GM21515 (cell line): ENCODE data around the gene FOXP2.

Experiments
- ATAC-seq: cut with Tn5 transposase; IDR thresholded peaks from one replicate; pipeline ENCODE4 v1.9.1; 2021; ENCODE audit not compliant: unreplicated experiment

Gene FOXP2

DNA sequence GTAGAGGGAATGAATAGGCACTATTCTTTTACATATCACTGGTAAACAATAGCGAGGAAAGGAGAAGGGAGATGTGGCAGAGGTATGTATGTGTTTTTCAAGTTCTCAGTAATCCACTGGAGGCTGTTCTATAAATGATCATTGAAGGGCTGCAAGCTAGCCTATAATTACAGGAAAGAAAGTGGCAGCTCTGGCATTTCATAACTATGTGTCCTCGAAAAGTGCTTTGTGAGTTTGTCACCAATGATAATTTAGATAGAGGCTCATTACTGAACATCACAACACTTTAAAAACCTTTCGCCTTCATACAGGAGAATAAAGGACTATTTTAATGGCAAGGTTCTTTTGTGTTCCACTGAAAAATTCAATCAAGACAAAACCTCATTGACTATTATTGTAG lies 235.1 kb downstream of the FOXP2 start:
- ATAC-seq, result no peak

GRCh38 chr7:114650491-114650890 lies 235.9 kb downstream of the FOXP2 start:
- ATAC-seq, result no peak

DNA sequence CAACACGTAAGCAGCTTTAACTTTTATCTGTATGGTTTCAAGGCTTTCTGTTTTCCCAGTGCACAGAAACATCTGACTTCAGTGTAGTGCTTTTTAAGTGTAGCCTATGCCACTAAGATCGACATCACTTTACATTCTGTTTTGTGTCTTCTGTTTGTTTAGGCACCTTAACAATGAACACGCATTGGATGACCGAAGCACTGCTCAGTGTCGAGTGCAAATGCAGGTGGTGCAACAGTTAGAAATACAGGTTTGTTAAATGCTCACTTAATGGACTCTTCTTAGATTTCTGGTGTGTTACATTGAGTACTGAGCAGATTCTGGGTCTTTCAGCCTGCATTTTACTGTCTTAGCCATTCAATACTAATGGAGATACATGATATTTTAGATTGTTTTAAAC lies 237.4 kb downstream of the FOXP2 start:
- no peak for ATAC-seq

DNA sequence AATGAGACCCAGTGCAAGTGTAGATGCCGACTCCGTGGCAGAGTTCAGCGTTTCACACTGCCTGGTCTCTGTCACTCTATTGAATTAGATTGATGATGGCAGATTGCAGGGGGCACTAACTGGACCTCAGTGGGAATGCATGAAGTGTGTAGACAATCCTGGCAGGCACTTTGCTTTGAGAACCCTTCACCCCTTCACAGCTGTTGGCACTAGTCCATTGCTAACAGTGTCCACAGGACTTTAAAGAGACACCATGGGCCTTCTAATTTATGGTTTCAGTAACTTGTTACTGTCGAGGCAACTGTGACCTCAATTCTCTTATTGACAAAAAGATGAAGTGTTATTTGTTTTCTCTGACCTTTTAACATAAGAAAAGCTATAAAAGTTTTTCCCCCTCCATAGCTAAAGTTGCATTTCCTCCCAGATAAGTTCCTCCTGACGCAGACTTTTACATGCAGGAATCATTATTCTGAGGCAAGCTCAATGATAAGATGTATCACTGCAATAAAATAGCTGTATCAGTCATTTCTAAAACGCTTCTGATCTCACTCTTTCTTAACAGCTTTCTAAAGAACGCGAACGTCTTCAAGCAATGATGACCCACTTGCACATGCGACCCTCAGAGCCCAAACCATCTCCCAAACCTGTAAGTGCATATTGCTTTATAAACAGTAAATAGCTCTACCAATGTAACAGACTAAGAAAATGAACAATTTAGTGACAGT lies 238.9 kb downstream of the FOXP2 start:
- ATAC-seq, result no peak

DNA sequence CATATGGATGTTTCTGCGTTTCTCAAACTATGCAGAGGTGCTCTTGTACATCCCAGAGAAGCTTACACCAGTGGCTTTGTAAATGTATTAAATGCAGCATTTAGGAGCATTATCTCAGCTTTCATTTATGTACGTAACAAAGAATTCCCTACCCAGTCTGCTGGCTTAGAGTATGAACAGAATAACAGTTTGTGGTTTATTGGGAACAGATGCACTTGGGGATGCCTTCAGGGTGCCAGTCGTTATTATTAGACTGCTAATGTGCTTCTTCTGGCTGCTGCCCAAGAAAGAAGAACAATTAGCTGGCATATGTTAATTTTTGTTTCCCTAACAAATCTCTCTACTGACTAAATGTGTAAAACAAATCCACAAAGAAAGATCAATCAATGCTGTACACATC lies 241.9 kb downstream of the FOXP2 start:
- no peak for ATAC-seq

GRCh38 chr7:114657279-114657678 lies 242.7 kb downstream of the FOXP2 start:
- no peak for ATAC-seq

GRCh38 chr7:114658216-114658615 lies 243.6 kb downstream of the FOXP2 start:
- no peak for ATAC-seq

GRCh38 chr7:114659409-114660125 lies 245.0 kb downstream of the FOXP2 start:
- no peak for ATAC-seq

GRCh38 chr7:114660126-114660486 lies 245.5 kb downstream of the FOXP2 start:
- ATAC-seq, result no peak

- no peak for ATAC-seq
These were observed 246.1 kb downstream of the FOXP2 start for GRCh38 chr7:114660753-114661152.

DNA sequence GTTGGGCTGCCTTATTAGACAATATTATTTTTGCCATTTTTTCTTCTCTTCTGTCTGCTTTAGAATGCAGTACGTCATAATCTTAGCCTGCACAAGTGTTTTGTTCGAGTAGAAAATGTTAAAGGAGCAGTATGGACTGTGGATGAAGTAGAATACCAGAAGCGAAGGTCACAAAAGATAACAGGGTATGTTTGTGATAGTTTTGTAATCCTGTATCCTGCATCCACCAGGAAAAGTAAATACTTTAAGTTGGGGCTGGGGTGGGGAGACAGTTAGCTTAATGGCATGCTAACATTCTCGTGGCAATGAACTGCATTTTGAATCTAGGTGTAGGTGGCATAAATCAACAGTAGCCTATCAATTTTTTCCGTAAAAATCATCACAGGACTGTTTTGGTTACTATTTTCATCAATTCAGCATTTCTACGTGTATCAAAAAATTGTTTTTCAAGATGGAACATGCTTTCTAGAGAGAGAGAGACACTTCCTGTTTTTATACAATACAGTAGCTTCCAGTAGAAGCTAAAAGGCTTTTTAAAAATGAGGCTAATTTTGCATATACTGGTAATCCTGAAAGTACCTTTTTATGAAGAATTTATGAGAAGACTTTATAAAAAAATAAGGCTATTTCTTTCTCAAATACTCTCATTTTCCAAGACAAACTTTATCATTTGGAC lies 247.5 kb downstream of the FOXP2 start:
- ATAC-seq, result no peak

DNA sequence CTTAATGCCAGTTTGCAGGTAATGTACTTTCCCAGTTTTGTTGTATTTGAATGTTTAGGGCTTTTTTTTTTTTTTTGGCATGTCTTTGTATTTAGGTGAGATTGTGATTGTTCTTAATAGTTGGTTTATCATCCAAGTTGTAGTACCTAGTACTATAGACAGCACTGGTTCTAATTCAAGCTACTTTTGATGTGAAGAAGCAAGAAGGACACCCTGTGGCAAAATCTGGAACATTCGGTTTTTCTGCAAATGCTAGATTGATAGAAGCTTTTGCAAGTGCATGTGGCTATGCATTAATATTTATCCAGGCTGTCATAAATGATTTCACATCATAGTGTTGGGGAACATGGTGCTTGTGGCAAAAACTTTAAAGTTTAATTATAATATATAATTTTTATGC lies 248.9 kb downstream of the FOXP2 start:
- no peak for ATAC-seq

DNA sequence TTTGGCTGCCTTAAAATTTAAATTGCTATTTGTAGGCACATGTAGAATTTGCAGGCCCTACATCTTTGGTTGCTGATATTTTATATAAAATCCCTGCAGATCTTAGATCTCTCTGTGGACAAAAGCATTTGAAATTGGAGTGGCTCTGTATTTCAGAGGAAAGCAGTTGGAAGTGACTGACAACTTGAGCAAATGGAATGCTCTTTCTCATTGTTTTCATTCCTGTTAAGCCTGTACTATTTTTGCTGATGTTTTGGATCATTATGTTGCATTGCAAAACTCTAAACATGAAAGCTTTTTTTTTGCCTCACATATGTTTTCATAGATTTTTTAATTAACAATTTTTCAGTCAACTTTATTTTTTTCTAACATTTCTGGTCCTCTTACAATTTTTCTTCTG lies 256.1 kb downstream of the FOXP2 start:
- no peak for ATAC-seq

DNA sequence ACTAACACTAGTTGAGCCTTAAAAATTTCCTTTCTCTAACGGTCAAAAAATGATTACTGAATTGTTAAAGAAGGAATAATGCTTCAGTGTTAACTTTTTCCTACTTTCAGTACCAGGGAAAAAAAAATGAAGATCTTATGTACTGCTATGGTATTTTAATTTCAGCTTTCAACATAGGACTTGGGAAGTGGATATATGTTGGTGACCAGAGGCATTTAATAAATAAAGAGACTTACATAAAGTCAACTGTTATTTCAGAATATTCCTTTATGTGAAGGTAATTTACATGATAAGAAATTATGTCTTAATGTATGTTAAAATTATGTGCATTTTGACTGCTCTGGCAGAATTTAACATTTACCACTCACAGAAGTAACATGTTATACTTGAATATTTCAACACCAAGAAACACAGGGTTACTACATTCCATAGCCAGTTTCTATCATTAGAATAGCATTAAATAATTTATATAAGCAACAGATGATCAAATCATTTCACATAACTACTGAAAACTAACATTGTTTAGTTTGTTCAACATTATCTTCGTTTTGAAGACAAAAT lies 257.0 kb downstream of the FOXP2 start:
- ATAC-seq, result no peak

GRCh38 chr7:114678116-114678515 lies 263.5 kb downstream of the FOXP2 start:
- no peak for ATAC-seq

DNA sequence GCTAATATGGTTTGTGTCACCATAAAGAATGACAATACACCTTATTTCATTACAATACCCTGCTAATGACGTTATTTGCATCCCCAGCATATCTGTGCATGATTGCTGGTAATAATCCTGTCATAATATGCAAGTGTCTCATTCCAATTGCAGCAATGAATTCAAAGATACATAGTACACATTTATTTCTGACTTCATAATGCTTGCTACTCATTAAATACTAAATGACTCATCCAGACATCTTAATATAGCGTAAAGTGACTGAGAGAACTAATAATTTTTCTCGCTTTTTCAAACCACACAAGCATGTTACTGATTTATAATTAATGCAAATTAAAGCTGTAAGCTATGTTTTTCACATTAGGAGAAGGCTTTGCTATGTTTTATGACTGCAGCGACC lies 272.6 kb downstream of the FOXP2 start:
- ATAC-seq, result no peak

- ATAC-seq, result no peak
These were observed 273.9 kb downstream of the FOXP2 start for GRCh38 chr7:114688443-114689055.

GRCh38 chr7:114689406-114689805 lies 274.8 kb downstream of the FOXP2 start:
- ATAC-seq, result no peak

DNA sequence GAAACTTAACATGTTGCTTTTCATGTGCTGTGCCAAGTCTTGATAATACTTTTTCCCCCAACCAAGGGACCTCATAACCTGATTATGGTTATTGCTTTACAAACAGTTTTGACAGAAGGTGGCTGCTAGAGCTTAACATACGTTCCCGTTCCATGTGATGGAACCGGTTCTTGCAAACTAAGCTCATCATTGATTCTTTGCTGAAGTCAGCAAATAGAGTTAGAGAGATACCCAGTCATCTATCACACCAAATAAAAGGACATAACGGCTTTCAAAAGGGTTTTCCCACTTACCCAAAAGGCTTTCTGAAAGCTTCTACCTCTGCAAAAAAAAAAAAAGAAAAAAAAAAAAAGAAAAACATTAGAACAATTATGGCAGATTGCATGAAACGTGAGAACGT lies 277.0 kb downstream of the FOXP2 start:
- no peak for ATAC-seq

GRCh38 chr7:114695182-114695581 lies 280.6 kb downstream of the FOXP2 start:
- no peak for ATAC-seq

- no peak for ATAC-seq
These were observed 285.8 kb downstream of the FOXP2 start for GRCh38 chr7:114700247-114700928.
